SKM-1 (cell line): ENCODE results near the gene TSC2.
"Not testable (repeated sequence)": the region's sequence is repeated elsewhere in the genome, so short reads cannot be mapped to it uniquely, and the experiment has no call there.

ENCODE experiments used
- DNase-seq: peaks from one replicate; lab custom pipeline; 2025; ENCODE audit not compliant: unreplicated experiment; lab: John Stamatoyannopoulos, UW

TSC2 gene

DNA sequence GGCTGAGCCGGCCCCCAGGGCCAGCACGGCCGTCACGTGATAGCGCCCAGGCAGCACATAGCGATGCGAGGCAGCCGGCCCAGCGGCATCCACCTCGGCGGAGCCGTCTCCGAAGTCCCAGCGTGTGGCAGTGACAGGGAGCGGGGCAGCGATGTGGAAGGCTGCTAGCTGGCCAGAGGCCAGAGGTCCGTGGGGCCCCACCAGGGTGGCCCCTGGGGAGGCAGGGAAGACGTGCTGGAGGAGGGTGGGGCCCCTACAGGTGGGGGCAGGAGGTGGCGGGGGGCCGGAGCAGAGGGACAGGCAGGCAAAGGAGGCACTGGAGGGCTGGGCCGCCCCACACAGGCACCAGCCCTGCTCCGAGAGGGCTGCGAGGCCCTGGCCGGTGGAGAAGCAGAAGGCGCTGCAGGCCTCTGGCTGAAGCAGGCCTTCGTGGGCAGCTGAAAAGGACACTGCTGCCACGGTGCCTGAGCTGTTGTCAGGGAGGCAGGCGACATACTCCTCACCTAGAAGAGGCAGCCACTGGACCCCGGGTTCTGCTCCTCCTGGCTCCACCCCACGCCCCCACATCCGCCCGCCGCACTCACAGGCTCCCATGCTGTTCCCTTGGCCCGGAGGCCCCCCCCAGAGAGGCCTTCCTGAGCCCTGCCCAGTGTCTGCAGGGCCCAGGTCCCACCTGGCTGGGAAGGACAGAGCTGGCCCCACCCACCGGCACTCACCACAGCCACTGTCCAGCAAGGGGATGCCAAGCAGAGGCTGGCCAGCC lies 70.4 kb downstream of the TSC2 start:
- not testable (repeated sequence) for DNase-seq

DNA sequence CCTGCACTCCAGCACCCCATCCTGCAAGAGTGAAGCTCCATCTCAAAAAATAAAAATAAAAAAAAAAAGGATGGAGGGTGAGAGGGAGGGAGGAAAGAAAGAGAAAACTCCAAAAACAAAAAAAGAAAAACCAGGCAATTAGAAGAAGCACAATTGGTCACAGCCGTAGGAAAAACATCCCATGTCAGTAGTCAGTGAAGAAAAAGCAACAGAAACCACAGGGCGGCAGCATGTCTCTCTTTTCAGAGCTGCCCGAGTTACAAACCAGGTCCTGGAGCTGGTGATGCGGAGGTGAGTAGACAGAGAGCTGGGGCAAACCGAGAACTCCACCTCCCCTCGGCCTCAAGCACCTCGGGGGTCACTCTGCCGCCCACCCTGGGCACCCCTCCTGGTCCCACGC lies 73.5 kb downstream of the TSC2 start:
- not testable (repeated sequence) for DNase-seq

DNA sequence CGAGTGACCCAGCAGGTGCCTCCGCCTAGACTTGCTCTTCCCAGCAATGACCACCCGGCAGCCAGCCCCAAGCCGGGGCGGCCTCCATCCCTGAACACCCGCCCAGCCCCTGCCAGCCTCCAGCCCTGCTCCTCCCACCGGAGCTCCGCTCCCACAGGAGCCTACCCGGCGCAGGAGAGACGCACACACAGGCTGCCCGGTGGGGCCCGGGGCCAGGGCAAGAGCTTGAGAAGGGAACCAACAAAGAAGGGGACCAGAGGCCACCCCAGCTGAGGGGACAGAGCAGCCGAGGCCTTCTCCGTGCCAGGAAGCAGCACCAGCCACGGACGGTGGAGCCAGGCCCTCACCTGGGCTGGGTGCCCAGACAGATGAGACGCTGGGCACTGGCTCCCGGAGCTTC lies 74.1 kb downstream of the TSC2 start:
- DNase-seq = no peak

DNA sequence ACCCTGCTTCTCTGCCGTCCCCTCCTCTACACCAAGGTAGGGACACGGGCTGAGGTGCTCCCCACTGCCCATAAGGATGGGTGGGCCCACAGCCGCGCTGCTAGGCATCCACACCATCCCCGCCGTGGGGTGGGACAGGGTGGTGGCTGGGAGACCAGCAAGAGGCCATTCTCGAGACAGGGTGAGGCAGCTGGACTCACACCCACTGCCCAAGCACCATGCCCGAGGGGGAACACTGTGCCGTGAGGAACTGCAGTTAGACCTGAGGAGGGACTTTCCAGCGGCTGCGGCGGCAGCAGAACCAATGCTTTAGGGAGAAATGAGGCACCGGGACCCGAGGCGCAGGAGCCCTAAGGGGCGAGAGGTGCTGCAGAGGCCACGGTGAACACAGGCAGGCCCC lies 74.6 kb downstream of the TSC2 start:
- no peak for DNase-seq

DNA sequence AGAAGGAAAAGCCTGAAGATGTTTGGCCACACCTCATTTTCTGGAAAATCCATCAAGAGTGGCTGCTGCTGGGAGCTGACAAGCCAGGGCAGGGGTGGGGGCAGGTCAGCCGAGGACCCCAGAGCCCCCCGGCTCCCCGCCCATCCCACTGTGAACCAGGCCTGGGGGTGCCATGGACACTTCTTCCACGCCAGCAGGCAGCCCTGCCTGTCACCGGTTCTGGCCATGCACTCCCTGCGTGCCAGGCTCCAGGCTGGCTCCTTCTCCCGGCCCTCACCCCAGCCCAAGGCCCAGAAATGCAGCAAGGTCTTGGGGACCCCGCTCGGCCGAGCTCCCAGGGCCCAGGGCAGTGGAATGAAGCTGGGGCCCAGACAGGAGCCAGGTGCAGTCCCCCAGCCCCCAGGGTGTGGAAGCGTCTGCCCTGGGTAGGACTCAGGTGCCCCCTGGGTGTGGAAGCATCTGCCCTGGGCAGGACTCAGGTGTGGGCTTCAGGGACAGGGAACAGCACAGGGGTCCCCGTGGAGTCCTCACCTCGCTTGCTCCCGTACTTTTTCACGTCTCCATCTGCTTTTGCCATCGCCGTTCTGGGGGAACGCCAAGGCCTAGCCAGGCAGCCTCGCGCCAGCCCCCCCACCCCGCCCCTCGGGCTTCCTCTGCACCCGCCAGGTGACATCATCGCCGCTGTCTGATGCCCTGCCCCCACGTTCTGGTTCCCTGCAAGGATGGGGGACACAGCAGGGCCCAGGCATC lies 75.3 kb downstream of the TSC2 start:
- DNase-seq = not testable (repeated sequence)

DNA sequence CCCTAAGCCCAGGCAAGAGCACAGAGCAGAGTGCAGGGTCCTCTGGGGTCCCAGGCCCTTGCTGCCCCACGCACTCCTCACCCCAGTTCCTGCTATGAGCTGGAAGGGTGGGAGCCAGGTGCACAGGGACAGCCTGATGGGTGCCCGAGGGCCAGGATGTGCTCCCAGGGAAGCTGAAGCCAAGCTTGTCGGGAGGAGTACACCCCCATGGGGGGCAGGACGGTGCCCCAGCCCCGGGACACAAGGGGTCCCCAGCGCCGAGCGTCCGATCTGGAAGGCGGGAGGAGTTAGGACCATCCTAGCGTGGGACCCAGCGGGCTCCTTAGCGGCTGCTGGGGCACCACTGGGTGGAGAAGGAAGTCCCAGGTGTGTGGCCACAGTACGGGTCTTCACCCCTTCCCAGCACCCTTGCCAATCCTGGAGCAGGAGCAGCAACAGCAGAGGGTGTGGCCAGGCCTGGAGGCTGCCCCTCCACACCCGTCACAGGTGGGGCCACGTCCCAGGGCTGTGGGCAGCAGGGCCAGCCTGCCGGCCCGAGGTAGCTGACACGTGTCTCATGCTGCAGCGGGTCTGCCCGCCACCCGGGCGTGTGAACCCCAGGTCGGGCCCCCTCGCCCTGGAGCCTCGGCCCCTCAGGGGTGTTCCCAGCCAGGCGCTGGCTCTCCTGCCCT lies 76.1 kb downstream of the TSC2 start:
- not testable (repeated sequence) for DNase-seq

DNA sequence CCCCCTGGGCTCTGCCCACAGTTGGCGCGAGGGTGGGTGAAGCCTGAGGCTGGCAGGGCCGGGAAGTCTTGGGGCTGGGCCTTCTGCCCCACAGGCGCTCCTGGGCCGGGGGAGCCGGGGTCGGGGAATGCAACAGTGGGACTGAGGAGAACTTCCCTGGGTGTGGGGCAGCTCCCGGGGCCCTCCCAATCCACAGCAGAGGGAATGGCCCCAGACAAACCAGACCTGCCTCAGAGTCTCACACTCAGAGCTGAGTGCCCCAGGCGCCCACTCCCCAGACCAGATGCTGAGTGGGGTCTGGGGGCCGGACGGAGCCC lies 76.5 kb downstream of the TSC2 start:
- not testable (repeated sequence) for DNase-seq

DNA sequence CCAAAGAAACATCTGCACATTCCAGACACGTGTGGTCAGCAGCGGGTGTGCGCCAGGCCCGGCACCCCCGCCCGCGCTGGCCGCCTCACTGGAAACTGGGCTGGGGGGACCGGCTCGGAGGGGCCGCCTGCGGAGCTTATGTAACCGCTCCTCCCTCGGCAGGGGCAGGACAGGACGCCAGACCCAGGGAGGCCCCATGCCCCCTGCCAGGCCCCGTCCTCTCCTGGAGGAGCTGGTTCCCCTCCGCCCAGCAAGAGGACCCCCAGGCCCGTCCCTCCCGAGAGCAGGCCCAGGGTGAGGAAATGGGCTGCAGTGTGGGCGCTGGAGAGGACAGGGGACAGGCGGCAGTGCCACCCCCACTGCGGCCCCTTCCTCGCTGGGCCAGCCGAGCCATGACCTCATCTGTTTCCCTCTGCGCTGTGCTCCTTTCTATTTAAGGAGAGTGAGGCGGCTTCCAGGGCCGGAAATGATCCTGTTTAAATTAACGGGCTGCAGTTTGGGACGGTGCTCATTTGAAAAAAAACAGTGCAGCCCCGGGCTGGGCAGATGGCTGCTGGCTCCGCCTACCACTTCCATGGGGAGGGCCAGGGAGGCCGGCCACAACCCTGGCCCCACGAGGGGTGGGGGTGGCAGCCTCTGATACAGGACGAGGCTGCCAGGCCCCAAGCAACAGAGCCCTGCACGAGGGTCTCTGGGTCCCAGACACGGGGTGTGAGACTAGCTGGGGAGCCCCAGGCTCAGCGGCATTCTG lies 77.1 kb downstream of the TSC2 start:
- not testable (repeated sequence) for DNase-seq

DNA sequence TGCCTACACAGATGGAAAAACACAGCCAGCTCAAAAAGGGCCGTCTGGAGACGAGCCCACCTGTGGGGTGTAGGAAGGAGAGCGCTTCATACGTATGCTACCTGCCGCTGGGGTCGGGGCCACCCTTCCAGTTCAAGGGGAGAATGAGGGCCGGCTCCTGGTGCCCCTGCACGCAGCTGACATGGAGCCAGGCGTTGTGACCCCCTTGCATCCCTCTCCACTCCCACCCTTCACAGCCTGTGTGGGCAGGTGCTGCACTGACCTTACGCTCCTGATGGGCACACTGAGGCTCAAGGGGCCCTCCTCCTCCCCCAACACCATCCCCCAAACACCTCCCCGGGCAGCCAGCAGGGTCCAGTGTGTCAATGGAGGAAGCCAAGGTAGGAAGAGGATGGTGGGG lies 77.8 kb downstream of the TSC2 start:
- DNase-seq = not testable (repeated sequence)

DNA sequence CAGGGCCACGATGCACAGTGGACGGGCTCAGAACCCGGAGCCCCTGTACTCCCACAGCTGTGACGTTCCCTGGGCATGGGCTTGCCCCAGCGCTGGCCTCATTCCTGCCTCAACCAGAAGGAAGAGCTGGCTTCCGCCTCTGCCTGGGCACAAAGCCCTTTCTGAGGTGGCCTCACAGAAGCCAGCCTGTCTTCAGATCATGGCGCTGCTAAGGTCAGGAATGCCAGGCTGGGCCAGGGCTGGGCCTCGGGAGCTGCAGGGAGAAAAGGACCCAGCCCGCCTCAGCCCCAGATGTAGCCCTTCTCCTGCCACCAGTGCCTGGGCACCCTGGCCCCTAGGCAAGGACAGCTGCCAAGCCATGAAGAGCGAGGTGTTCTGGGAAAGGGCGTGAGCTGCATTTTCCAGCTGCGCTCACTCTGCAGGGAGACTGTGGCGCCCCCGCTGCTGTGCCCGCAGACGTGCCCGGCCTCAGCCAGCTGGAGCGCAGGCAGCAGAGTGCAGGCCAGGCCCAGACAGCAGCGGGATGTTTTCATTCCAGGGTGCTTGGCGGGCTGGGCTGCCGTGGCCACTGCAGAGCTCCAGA lies 78.5 kb downstream of the TSC2 start:
- DNase-seq = not testable (repeated sequence)

DNA sequence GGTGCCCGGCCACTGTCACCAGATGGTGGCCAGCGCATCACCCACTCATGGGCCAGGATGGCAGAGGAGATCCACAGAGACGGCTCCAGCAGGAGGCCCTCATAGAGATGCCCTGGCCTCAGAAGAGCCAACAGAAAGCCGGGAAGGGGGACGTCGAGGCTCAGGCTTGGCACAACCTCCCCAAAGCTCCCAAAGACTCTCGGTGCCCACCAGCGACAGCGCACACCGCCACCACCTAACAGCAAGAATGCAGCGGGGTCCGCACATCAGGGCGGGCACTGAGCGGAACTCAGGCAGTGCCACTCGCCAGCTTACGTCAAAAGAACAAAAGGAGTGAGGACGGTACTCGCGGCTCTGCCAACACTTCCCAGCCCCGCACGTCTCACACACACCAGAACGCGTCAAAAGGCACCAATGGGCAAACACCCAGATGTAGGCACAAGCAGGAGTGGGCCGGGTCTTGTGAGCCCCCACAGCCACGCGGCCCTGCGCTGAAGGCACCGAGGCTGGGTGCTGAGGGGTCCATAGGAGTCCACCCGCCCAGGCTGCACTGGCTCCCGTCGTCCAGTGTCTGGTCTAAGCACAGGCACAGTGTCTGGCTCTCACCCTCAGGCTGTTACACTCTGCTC lies 79.3 kb downstream of the TSC2 start:
- DNase-seq = not testable (repeated sequence)

DNA sequence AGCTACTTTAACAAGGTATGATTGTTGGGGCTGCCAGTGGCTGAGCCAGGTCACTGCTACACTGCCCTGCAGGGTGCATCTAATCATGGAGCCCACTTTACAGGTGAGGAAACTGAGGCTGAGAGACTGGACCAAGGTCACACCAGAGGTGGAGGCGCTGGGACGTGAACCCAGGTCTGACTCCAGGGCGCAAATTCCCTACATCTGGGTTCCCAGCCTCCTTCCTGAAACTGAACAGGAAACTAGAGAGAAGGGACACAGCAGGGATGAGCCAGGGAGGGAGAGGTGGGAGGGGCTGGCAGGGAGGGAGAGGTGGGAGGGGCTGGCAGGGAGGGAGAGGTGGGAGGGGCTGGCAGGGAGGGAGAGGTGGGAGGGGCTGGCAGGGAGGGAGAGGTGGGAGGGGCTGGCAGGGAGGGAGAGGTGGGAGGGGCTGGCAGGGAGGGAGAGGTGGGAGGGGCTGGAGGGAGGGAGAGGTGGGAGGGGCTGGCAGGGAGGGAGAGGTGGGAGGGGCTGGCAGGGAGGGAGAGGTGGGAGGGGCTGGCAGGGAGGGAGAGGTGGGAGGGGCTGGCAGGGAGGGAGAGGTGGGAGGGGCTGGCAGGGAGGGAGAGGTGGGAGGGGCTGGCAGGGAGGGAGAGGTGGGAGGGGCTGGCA lies 80.0 kb downstream of the TSC2 start:
- not testable (repeated sequence) for DNase-seq

DNA sequence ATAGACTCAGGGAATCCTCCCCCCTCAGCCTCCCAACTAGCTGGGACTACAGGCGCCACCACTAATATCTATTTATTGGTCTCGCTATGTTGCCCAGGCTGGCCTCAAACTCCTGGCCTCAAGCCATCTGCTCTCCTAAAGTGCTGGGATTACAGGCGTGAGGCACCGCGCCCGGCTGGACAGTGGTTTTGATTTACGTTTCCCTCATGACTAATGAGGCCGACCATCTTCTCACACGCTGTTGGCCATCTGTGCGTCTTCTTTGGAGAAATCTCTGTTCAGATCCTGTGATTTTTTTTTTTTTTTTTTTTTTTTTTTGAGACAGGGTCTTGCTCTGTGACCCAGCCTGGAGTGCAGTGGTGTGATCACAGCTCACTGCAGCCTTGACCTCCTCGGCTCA lies 81.5 kb downstream of the TSC2 start:
- not testable (repeated sequence) for DNase-seq

DNA sequence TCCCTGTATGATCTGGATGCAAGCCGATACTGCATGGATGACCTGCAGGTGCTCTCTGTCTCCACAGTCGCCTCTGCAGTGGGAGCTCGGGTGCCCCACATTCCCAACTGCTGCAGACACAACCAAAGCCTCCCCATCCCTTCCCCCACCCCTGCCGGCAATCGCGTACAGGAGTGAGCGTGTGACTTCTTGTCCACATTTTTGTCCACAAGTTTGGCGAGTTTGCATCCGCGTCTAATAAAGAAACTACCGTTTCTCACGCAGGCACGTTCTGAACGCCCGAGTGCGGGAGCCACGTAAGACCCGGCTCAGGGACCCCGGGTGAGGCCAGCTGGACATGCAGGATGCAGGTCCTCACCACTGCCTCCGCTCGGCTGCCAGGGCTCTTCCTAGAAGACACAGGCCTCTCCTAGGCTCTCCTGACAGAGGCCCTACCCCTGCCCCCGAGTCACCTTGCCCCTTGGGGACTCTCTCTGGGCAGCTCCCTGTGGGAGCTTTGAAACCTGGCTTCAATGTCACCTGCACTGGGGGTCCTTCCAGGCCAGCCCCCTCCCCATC lies 82.2 kb downstream of the TSC2 start:
- DNase-seq = not testable (repeated sequence)

DNA sequence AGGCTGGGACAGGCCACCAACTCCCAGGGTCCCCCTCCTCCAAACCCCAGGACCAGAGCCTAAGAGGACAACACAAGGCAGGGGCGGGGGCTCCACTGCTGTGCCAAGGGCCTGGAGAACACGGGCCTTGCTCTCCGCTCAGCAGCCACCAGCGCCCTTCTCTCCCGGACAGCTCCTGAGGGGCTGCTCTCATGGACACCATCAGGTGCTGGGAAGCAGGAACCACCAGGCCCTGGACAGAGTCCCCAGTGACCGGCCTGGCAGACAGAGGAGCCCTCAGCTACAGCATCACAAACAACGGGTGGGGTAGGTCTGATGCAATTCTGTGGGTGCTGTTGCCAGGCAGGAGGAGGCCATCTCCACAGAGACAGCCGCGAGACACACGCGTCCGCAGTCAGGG lies 86.0 kb downstream of the TSC2 start:
- not testable (repeated sequence) for DNase-seq

DNA sequence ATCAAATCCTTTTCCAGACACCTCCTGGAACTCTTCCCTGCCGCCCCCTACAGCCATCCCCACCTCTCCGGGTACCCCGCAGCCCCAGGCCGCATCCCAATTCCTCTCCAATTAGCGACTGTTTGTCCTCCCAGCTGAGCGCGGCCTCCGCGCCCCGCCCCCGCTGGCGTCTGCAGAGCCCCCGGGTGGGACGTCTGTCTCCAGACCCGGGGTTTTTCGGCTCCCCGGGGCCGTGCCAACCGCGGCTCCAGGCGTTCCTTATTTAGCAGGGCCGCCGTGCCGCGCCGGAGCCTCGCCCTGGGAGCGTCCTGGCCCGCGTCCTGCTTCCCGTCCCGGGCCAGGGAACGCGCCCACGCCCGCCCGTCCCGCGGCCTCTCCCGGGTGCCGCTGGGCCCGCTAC lies 87.3 kb downstream of the TSC2 start:
- not testable (repeated sequence) for DNase-seq

DNA sequence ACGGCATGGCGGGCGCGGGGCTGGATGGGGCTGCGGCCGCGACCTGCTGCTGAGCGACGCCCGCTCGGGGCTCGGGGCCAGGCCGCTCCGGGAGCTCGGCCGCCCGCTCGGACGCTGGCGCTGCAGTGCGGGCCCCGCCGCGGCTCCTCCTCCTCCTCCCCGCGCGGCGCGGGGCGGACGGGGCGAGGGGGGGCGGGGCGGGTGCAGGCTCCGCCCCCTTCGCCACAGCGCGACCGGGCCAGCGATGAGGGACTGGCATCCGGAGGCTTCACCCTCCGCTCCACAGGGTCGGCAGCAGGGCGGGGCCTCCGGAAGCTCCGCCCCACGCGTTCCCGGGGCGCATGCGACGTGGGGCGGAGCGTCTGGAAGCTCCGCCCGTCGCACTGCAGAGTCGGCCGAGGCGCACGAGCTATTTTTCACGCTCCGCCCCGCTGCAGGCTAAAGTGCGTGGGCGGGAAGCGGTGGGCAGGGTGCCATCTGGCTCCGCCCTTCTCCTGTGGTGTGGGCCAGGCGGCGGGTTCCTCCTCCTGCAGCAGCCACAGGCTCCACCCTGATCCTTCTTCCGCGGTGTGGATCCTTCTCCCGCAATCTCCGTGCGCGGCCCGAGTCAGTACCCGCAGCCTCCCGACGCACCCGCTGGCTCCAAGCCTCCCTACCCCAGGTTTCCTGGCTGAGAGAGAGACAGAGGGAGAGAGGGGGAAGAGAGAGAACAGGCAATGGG lies 88.1 kb downstream of the TSC2 start, which contains the start of gene PKD1:
Gene PKD1, minus strand, starts transcription at position 129 of the 721 bp plus-strand sequence. CDS start 209 bp downstream, outside the sequence.
- DNase-seq = peak; percentile 69
